DND-41 (cell line): ENCODE results near the gene POU2AF1.

ENCODE experiments used
- ATAC-seq: fragments of 200-7000 bp; cut with Tn5 transposase; 3 replicates; pipeline ENCODE4 v1.9.1; 2021; ENCODE audit warnings: low read depth; ENCODE audit not compliant: insufficient read depth
- DNase-seq: peaks from one replicate; pipeline ENCODE4 v3.0.0-alpha.2; 2020
- H2AFZ ChIP-seq: 2 replicates; pipeline ENCODE4 v1.6.0; 2012; ENCODE audit warnings: low read depth, low read length
- H3K27ac ChIP-seq: 2 replicates; pipeline ENCODE4 v1.5.1; 2012; ENCODE audit warnings: low read length, inconsistent platforms
- H3K27me3 ChIP-seq: fragments of 200-600 bp; sonication (generic); 2 replicates; pipeline ENCODE4 v1.6.0; 2012; ENCODE audit warnings: low read length, mild to moderate bottlenecking, inconsistent platforms; ENCODE audit not compliant: insufficient read depth, poor library complexity
- H3K36me3 ChIP-seq: 2 replicates; pipeline ENCODE4 v1.5.1; 2012; ENCODE audit warnings: low read length, inconsistent platforms; ENCODE audit not compliant: insufficient read depth
- H3K4me1 ChIP-seq: 2 replicates; pipeline ENCODE4 v1.5.1; 2012; ENCODE audit warnings: mild to moderate bottlenecking, low read length; ENCODE audit not compliant: insufficient read depth
- H3K4me2 ChIP-seq: 2 replicates; pipeline ENCODE4 v1.6.0; 2012; ENCODE audit warnings: mild to moderate bottlenecking, moderate library complexity, low read length, inconsistent platforms; ENCODE audit not compliant: insufficient read depth
- H3K4me3 ChIP-seq, 2 experiments: fragments of 200-600 bp in 1 of 2; shearing (Covaris generic) in 1 of 2; 2 replicates each; pipeline ENCODE4 v1.5.1; 2012 to 2016; ENCODE audit warnings: inconsistent platforms in 2 of 2, low read length in 2 of 2, mild to moderate bottlenecking in 2 of 2, low read depth in 1 of 2, moderate library complexity in 1 of 2
- H3K79me2 ChIP-seq: 2 replicates; pipeline ENCODE4 v1.6.0; 2012; ENCODE audit warnings: low read length, inconsistent platforms; ENCODE audit not compliant: insufficient read depth
- H3K9ac ChIP-seq: 2 replicates; pipeline ENCODE4 v1.6.0; 2012; ENCODE audit warnings: low read depth, mild to moderate bottlenecking, inconsistent platforms, low read length, moderate library complexity
- H3K9me3 ChIP-seq: 2 replicates; pipeline ENCODE4 v1.5.1; 2012; ENCODE audit warnings: low read length, moderate library complexity, mild to moderate bottlenecking, inconsistent platforms; ENCODE audit not compliant: insufficient read depth, severe bottlenecking
- H4K20me1 ChIP-seq: 2 replicates; pipeline ENCODE4 v1.6.0; 2012; ENCODE audit warnings: low read length; ENCODE audit not compliant: insufficient read depth
- CTCF ChIP-seq: IDR thresholded peaks from 2 replicates; pipeline ENCODE4 v1.5.1; 2012; ENCODE audit warnings: borderline replicate concordance, low read length, moderate library complexity, mild to moderate bottlenecking; ENCODE audit not compliant: poor library complexity, severe bottlenecking; ENCODE audit errors: extremely low read depth
- EZH2 ChIP-seq: IDR thresholded peaks from 3 replicates; pipeline ENCODE4 v1.6.1; 2012; ENCODE audit warnings: borderline replicate concordance, low read depth, mild to moderate bottlenecking, moderate library complexity, low read length, inconsistent platforms; ENCODE audit not compliant: severe bottlenecking

POU2AF1 gene

GRCh38 chr11:111361874-111362273 is 17.2 kb downstream of the POU2AF1 start:
- no peak for TF ChIP-seq EZH2
- no peak for TF ChIP-seq CTCF
- ATAC-seq (no peak), DNase-seq (no peak)
- H3K4me1 ChIP-seq: no peaks in the 10 kb centered on the region
- H3K27ac ChIP-seq: no peak overlapping the region
- H3K9ac ChIP-seq: no peak overlapping the region
- H2AFZ ChIP-seq: no peak overlapping the region
- no peaks in the 10 kb centered on the region for H3K9me3 ChIP-seq
- H3K79me2 ChIP-seq: no peaks in the 10 kb centered on the region
- H3K4me2 ChIP-seq: no peak overlapping the region
- no peak overlapping the region for H3K4me3 ChIP-seq
- H3K36me3 ChIP-seq: peaks cover 4% of the 10 kb centered on the region; the same call in 1 of the 2 replicates
- H3K27me3 ChIP-seq: no peaks in the 10 kb centered on the region
- H4K20me1 ChIP-seq: no peaks in the 10 kb centered on the region

- ATAC-seq: no peak
- Histone ChIP-seq H3K79me2 (no peaks in the 10 kb centered on the region), H3K27ac (no peak overlapping the region), H3K4me3 (no peak overlapping the region), H3K4me1 (no peaks in the 10 kb centered on the region), H3K36me3 (peaks cover 4% of the 10 kb centered on the region; the same call in 1 of the 2 replicates), H3K4me2 (no peak overlapping the region), H2AFZ (no peak overlapping the region), H3K9me3 (no peaks in the 10 kb centered on the region), H3K9ac (no peak overlapping the region), H4K20me1 (no peaks in the 10 kb centered on the region), H3K27me3 (no peaks in the 10 kb centered on the region)
- no peak for TF ChIP-seq CTCF
- TF ChIP-seq EZH2: no peak
- DNase-seq: no peak
These were observed 17.8 kb downstream of the POU2AF1 start for GRCh38 chr11:111361052-111361801.

- DNase-seq (no peak), ATAC-seq (no peak)
- H3K4me1 ChIP-seq: no peaks in the 10 kb centered on the region
- no peak overlapping the region for H2AFZ ChIP-seq
- TF ChIP-seq CTCF (no peak), EZH2 (no peak)
- H3K36me3 ChIP-seq: peaks cover 4% of the 10 kb centered on the region; the same call in 1 of the 2 replicates
- no peaks in the 10 kb centered on the region for H3K27me3 ChIP-seq
- no peak overlapping the region for H3K27ac ChIP-seq
- no peak overlapping the region for H3K4me2 ChIP-seq
- no peak overlapping the region for H3K9ac ChIP-seq
- no peaks in the 10 kb centered on the region for H3K9me3 ChIP-seq
- no peaks in the 10 kb centered on the region for H3K79me2 ChIP-seq
- no peaks in the 10 kb centered on the region for H4K20me1 ChIP-seq
- H3K4me3 ChIP-seq: no peak overlapping the region
These were observed 18.7 kb downstream of the POU2AF1 start for GRCh38 chr11:111360150-111361043.
